ENCODE measurements around the gene ATP13A3. TPM values are rescaled to one million over a fixed set of nuclear protein-coding genes. Genes with fewer than 3 reads are reported as not detected.

The ATP13A3 gene
- total and polyA plus RNA-seq, 2 experiments from 2014 or later: 20.0 to 202 TPM

- Histone ChIP-seq H4K20me1 (replicated peaks; ENCODE audit: insufficient read depth) (peaks cover 49% of the 10 kb centered on the region), H3K4me3 (no peak overlapping the region), H3K9me2 (ENCODE audit: insufficient read depth) (no peaks in the 10 kb centered on the region), H3K4me1 (ENCODE audit: insufficient read depth) (0 out of 2 replicates have a peak, but pooled peaks cover 7% of the 10 kb centered on the region), H3F3A (replicated peaks; ENCODE audit: low read depth) (no peaks in the 10 kb centered on the region), H3K36me3 (ENCODE audit: insufficient read depth) (peaks cover 8% of the 10 kb centered on the region), H2AFZ (no peak overlapping the region), H3K27ac (ENCODE audit: low read depth) (no peak overlapping the region), H3K27me3 (ENCODE audit: insufficient read depth) (no peaks in the 10 kb centered on the region), H3K4me2 (no peak overlapping the region), H3K79me2 (replicated peaks; ENCODE audit: insufficient read depth) (peaks cover 96% of the 10 kb centered on the region)
- DNase-seq (ENCODE audit: low spot score): no peak
- no peak overlapping the region for H3K4me3 Mint-ChIP-seq
- H3K27ac Mint-ChIP-seq: no peak overlapping the region
- ATAC-seq: no peak
- H3K27me3 Mint-ChIP-seq (ENCODE audit: insufficient read depth, low read depth, poor library complexity): no peaks in the 10 kb centered on the region
- TF ChIP-seq ZNF462 (CRISPR knock-in tag; IDR thresholded peaks at IDR 0.05) (no peak), ZNF114 (CRISPR knock-in tag; IDR thresholded peaks at IDR 0.05) (no peak), EZH2phosphoT487 (IDR thresholded peaks at IDR 0.05; ENCODE audit: unreplicated experiment) (no peak), ZNF331 (CRISPR knock-in tag; IDR thresholded peaks at IDR 0.05; ENCODE audit: low read depth) (no peak), POLR2AphosphoS5 (IDR thresholded peaks at IDR 0.05; ENCODE audit: low read depth) (no peak), EZH2 (IDR thresholded peaks at IDR 0.05; ENCODE audit: low read depth, unreplicated experiment) (no peak), JUNB (IDR thresholded peaks at IDR 0.05; ENCODE audit: unreplicated experiment) (no peak), ETS1 (IDR thresholded peaks at IDR 0.05) (no peak), CTCF (conservative IDR thresholded peaks at IDR 0.05; ENCODE audit: low read depth in 2 of 2) (no peak), CREB1 (CRISPR knock-in tag; IDR thresholded peaks at IDR 0.05; ENCODE audit: low read depth) (no peak), STAT1 (IDR thresholded peaks at IDR 0.05; ENCODE audit: unreplicated experiment) (no peak), REST (IDR thresholded peaks at IDR 0.05; ENCODE audit: unreplicated experiment) (no peak)
- H3K36me3 Mint-ChIP-seq (ENCODE audit: low read depth): peaks cover 16% of the 10 kb centered on the region
- H3K4me1 Mint-ChIP-seq: peaks cover 15% of the 10 kb centered on the region
- no peaks in the 10 kb centered on the region for H3K9me3 Mint-ChIP-seq
Observed at GRCh38 chr3:194481525-194482195, 5.1 kb downstream of the ATP13A3 start.
